IMR-90 (cell line): ENCODE measurements around the gene ABHD6. TPM values are rescaled to one million over a fixed set of nuclear protein-coding genes. Genes with fewer than 3 reads are reported as not detected.

ENCODE experiments used
- ATAC-seq: fragments of 200-7000 bp; cut with Tn5 transposase; 2 replicates; pipeline ENCODE4 v1.9.1; 2020; ENCODE audit warnings: low read depth, mild to moderate bottlenecking, moderate library complexity
- BruUV-seq: library from RNA; stranded (reverse); fragments of 400-500 nt; replicated peaks from 2 replicates; lab custom pipeline; 2021; lab: Mats Ljungman, UMichigan
- CTCF ChIA-PET: fragments of 300-600 bp; formaldehyde crosslinking; extraction: SDS; loops from one replicate; lab custom pipeline; 2021; ENCODE audit warnings: antibody characterized with exemption; lab: Yijun Ruan, JAX
- POLR2A ChIA-PET: fragments of 300-600 bp; sonication (Branson Sonifier 250); formaldehyde crosslinking; loops from one replicate; lab custom pipeline; 2022; ENCODE audit warnings: antibody characterized with exemption; ENCODE audit not compliant: unreplicated experiment; lab: Charles Lee
- DNase-seq: peaks from one replicate; pipeline ENCODE4 v3.0.0; 2013
- H2AFZ ChIP-seq: replicated peaks from 2 replicates; pipeline ENCODE3; 2013; ENCODE audit warnings: low read length, mild to moderate bottlenecking; ENCODE audit not compliant: poor library complexity
- H2AK5ac ChIP-seq: 2 replicates; pipeline ENCODE4 v1.6.1; 2013; ENCODE audit warnings: low read depth, low read length, inconsistent platforms
- H2AK9ac ChIP-seq: replicated peaks from 2 replicates; pipeline ENCODE3; 2013; ENCODE audit warnings: mild to moderate bottlenecking, low read depth, low read length, moderate library complexity; ENCODE audit not compliant: poor library complexity
- H2BK120ac ChIP-seq: 2 replicates; pipeline ENCODE4 v1.6.1; 2013; ENCODE audit warnings: low read depth, low read length, inconsistent platforms
- H2BK15ac ChIP-seq: 3 replicates; pipeline ENCODE4 v1.6.1; 2013; ENCODE audit warnings: low read depth, low read length, inconsistent platforms
- H2BK20ac ChIP-seq: 2 replicates; pipeline ENCODE4 v1.6.1; 2013; ENCODE audit warnings: low read depth, mild to moderate bottlenecking, inconsistent platforms, low read length, moderate library complexity
- H2BK5ac ChIP-seq: 2 replicates; pipeline ENCODE4 v1.6.1; 2013; ENCODE audit warnings: mild to moderate bottlenecking, low read depth, low read length, inconsistent platforms; ENCODE audit not compliant: poor library complexity, severe bottlenecking
- H3K14ac ChIP-seq: replicated peaks from 2 replicates; pipeline ENCODE4 v1.6.1; 2013; ENCODE audit warnings: low read depth, low read length, inconsistent platforms
- H3K18ac ChIP-seq: 2 replicates; pipeline ENCODE4 v1.6.1; 2013; ENCODE audit warnings: low read depth, low read length, control low read depth
- H3K23ac ChIP-seq: 2 replicates; pipeline ENCODE4 v1.6.1; 2013; ENCODE audit warnings: low read depth, low read length, inconsistent platforms
- H3K27ac ChIP-seq: 2 replicates; pipeline ENCODE4 v1.5.1; 2013; ENCODE audit warnings: mild to moderate bottlenecking, control low read depth, low read length; ENCODE audit not compliant: insufficient read depth
- H3K27me3 ChIP-seq: 2 replicates; pipeline ENCODE4 v1.6.1; 2013; ENCODE audit warnings: low read length; ENCODE audit not compliant: control insufficient read depth, insufficient read depth
- H3K36me3 ChIP-seq: 2 replicates; pipeline ENCODE4 v1.6.1; 2013; ENCODE audit warnings: low read length, mixed read lengths; ENCODE audit not compliant: control insufficient read depth, insufficient read depth
- H3K4ac ChIP-seq: 2 replicates; pipeline ENCODE4 v1.6.1; 2013; ENCODE audit warnings: low read depth, low read length, inconsistent platforms
- H3K4me1 ChIP-seq: 2 replicates; pipeline ENCODE4 v1.6.1; 2013; ENCODE audit warnings: low read length, mixed read lengths; ENCODE audit not compliant: control insufficient read depth, insufficient read depth
- H3K4me2 ChIP-seq: 2 replicates; pipeline ENCODE4 v1.6.1; 2013; ENCODE audit warnings: low read depth, mild to moderate bottlenecking, control low read depth, low read length, moderate library complexity
- H3K4me3 ChIP-seq: 2 replicates; pipeline ENCODE4 v1.5.1; 2013; ENCODE audit warnings: low read depth, mild to moderate bottlenecking, control low read depth, low read length, moderate library complexity; ENCODE audit not compliant: insufficient read depth
- H3K56ac ChIP-seq: 2 replicates; pipeline ENCODE4 v1.6.1; 2013; ENCODE audit warnings: low read length, inconsistent platforms; ENCODE audit not compliant: insufficient read depth; ENCODE audit errors: extremely low read depth
- H3K79me1 ChIP-seq, 2 experiments: 2 replicates each; pipeline ENCODE4 v1.6.1; 2013; ENCODE audit warnings: low read length in 2 of 2, inconsistent platforms in 1 of 2, low read depth in 1 of 2
- H3K9ac ChIP-seq: 2 replicates; pipeline ENCODE4 v1.6.1; 2013; ENCODE audit warnings: low read depth, low read length, control low read depth
- H3K9me1 ChIP-seq: 2 replicates; pipeline ENCODE4 v1.6.1; 2013; ENCODE audit warnings: low read length, inconsistent platforms; ENCODE audit not compliant: insufficient read depth
- H3K9me3 ChIP-seq: 2 replicates; pipeline ENCODE4 v1.6.1; 2013; ENCODE audit warnings: low read length; ENCODE audit not compliant: control insufficient read depth, insufficient read depth
- H4K20me1 ChIP-seq: 2 replicates; pipeline ENCODE4 v1.6.1; 2013; ENCODE audit warnings: low read length, inconsistent platforms; ENCODE audit not compliant: insufficient read depth
- H4K5ac ChIP-seq: 2 replicates; pipeline ENCODE4 v1.6.1; 2013; ENCODE audit warnings: mild to moderate bottlenecking, low read depth, low read length, control low read depth
- H4K8ac ChIP-seq, 2 experiments: 2 replicates each; pipeline ENCODE4 v1.6.1; 2013; ENCODE audit warnings: low read depth in 2 of 2, low read length in 2 of 2, control low read depth in 1 of 2, inconsistent platforms in 1 of 2
- H4K91ac ChIP-seq: 2 replicates; pipeline ENCODE4 v1.6.1; 2013; ENCODE audit warnings: low read depth, low read length, inconsistent platforms; ENCODE audit not compliant: insufficient read depth
- BHLHE40 ChIP-seq: fragments of 150-350 bp; IDR thresholded peaks from 2 replicates; pipeline ENCODE4 v1.6.1; 2016; ENCODE audit warnings: mild to moderate bottlenecking, low read depth, low read length
- CEBPB ChIP-seq: IDR thresholded peaks from 2 replicates; pipeline ENCODE4 v1.6.1; 2012; ENCODE audit warnings: low read depth, low read length, improper control_type of control experiment
- CHD1 ChIP-seq: IDR thresholded peaks from 2 replicates; pipeline ENCODE4 v1.6.1; 2012; ENCODE audit warnings: low read depth, low read length, improper control_type of control experiment
- FOS ChIP-seq: fragments of 150-350 bp; IDR thresholded peaks from 2 replicates; pipeline ENCODE4 v1.6.1; 2016; ENCODE audit warnings: low read depth, low read length
- MAFK ChIP-seq: IDR thresholded peaks from 2 replicates; pipeline ENCODE4 v1.6.1; 2012; ENCODE audit warnings: low read depth, low read length, improper control_type of control experiment
- MAZ ChIP-seq: IDR thresholded peaks from 2 replicates; pipeline ENCODE4 v1.6.1; 2012; ENCODE audit warnings: low read depth, mild to moderate bottlenecking, low read length, improper control_type of control experiment, moderate library complexity, borderline replicate concordance
- MXI1 ChIP-seq: IDR thresholded peaks from 2 replicates; pipeline ENCODE4 v1.6.1; 2012; ENCODE audit warnings: low read depth, mild to moderate bottlenecking, low read length, moderate library complexity, borderline replicate concordance
- NFE2L2 ChIP-seq: fragments of 150-350 bp; IDR thresholded peaks from 2 replicates; pipeline ENCODE4 v1.6.1; 2016; ENCODE audit warnings: low read depth, mild to moderate bottlenecking, low read length
- POLR2A ChIP-seq: IDR thresholded peaks from 2 replicates; pipeline ENCODE4 v1.6.1; 2012; ENCODE audit warnings: mild to moderate bottlenecking, low read depth, low read length
- RAD21 ChIP-seq: IDR thresholded peaks from 2 replicates; pipeline ENCODE4 v1.6.1; 2012; ENCODE audit warnings: low read length, improper control_type of control experiment
- RCOR1 ChIP-seq: IDR thresholded peaks from 2 replicates; pipeline ENCODE4 v1.6.1; 2012; ENCODE audit warnings: mild to moderate bottlenecking, low read length, improper control_type of control experiment; ENCODE audit not compliant: insufficient replicate concordance
- RFX5 ChIP-seq: IDR thresholded peaks from 2 replicates; pipeline ENCODE4 v1.8.0; 2012; ENCODE audit warnings: low read depth, mild to moderate bottlenecking, low read length, moderate library complexity
- WGBS, 2 experiments: methylation state at CpG; one replicate each; pipeline versions ENCODE4 v1.1.5 to v1.1.7; 2013; ENCODE audit warnings: missing lambda C conversion rate in 2 of 2; ENCODE audit not compliant: insufficient read length in 1 of 2; ENCODE audit errors: extremely low coverage in 2 of 2; 5-methylcytosine and 5-hydroxymethylcytosine counted together
- dilution Hi-C: fragments of 300-500 bp; cut with HindIII; formaldehyde crosslinking; loops from one replicate; pipeline ENCODE4 v1.14.3; 2018; ENCODE audit warnings: low sequenced_read_pairs; ENCODE audit not compliant: unreplicated experiment
- in situ Hi-C: fragments of 300-500 bp; cut with MboI; formaldehyde crosslinking; loops from 3 replicates; pipeline ENCODE4 v1.14.3; 2019; ENCODE audit warnings: low sequenced_read_pairs, inconsistent platforms, mixed read lengths
- intact Hi-C: fragments of 100-400 bp; cut with micrococcal nuclease; formaldehyde crosslinking; loops from 2 replicates; pipeline ENCODE4 v1.10.0; 2022
- polyA plus RNA-seq, 3 experiments: library from polyadenylated mRNA; depleted of rRNA; stranded (reverse); fragments of >200 nt; gene quantifications; 2 replicates each; pipeline ENCODE4 v1.2.3, GENCODE V29; 2012; ENCODE audit warnings: low replicate concordance in 1 of 3
- total RNA-seq: library from RNA; depleted of rRNA; stranded (reverse); fragments of >200 nt; gene quantifications from 2 replicates; pipeline ENCODE4 v1.2.3, GENCODE V29; 2012
- TF ChIP-seq, protein P1 (sequence below): fragments of 150-350 bp; IDR thresholded peaks from 2 replicates; pipeline ENCODE4 v1.6.1; 2016; ENCODE audit warnings: low read depth, mild to moderate bottlenecking, low read length, moderate library complexity, borderline replicate concordance
- TF ChIP-seq, protein P2 (sequence below): fragments of 150-350 bp; IDR thresholded peaks from 2 replicates; pipeline ENCODE4 v1.6.1; 2017; ENCODE audit warnings: mild to moderate bottlenecking, antibody characterized with exemption, low read length, low read depth
- TF ChIP-seq, protein P3 (sequence below): conservative IDR thresholded peaks from 2 replicates; pipeline ENCODE4 v1.5.1; 2012; ENCODE audit warnings: mild to moderate bottlenecking, low read depth, low read length, improper control_type of control experiment

The ABHD6 gene
- total and polyA plus RNA-seq, 2 of the 4 experiments (the other 2 are of a cell fraction): 5.0 to 5.6 TPM

GRCh38 chr3:58281069-58281468 is 43.5 kb downstream of the ABHD6 start:
- TF ChIP-seq BHLHE40 (no peak), NFE2L2 (no peak), FOS (no peak), RAD21 (no peak), CEBPB (no peak), RCOR1 (no peak), RFX5 (no peak), MAFK (no peak), MXI1 (no peak), POLR2A (no peak), CHD1 (no peak), MAZ (no peak)
- TF ChIP-seq, protein P1, sequence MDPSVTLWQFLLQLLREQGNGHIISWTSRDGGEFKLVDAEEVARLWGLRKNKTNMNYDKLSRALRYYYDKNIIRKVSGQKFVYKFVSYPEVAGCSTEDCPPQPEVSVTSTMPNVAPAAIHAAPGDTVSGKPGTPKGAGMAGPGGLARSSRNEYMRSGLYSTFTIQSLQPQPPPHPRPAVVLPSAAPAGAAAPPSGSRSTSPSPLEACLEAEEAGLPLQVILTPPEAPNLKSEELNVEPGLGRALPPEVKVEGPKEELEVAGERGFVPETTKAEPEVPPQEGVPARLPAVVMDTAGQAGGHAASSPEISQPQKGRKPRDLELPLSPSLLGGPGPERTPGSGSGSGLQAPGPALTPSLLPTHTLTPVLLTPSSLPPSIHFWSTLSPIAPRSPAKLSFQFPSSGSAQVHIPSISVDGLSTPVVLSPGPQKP: no peak
- TF ChIP-seq, protein P2, sequence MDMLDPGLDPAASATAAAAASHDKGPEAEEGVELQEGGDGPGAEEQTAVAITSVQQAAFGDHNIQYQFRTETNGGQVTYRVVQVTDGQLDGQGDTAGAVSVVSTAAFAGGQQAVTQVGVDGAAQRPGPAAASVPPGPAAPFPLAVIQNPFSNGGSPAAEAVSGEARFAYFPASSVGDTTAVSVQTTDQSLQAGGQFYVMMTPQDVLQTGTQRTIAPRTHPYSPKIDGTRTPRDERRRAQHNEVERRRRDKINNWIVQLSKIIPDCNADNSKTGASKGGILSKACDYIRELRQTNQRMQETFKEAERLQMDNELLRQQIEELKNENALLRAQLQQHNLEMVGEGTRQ: no peak
- TF ChIP-seq, protein P3, sequence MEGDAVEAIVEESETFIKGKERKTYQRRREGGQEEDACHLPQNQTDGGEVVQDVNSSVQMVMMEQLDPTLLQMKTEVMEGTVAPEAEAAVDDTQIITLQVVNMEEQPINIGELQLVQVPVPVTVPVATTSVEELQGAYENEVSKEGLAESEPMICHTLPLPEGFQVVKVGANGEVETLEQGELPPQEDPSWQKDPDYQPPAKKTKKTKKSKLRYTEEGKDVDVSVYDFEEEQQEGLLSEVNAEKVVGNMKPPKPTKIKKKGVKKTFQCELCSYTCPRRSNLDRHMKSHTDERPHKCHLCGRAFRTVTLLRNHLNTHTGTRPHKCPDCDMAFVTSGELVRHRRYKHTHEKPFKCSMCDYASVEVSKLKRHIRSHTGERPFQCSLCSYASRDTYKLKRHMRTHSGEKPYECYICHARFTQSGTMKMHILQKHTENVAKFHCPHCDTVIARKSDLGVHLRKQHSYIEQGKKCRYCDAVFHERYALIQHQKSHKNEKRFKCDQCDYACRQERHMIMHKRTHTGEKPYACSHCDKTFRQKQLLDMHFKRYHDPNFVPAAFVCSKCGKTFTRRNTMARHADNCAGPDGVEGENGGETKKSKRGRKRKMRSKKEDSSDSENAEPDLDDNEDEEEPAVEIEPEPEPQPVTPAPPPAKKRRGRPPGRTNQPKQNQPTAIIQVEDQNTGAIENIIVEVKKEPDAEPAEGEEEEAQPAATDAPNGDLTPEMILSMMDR: no peak
- Histone ChIP-seq H3K9ac (no peak overlapping the region), H2AK5ac (no peak overlapping the region), H4K20me1 (no peaks in the 10 kb centered on the region), H2BK15ac (no peak overlapping the region), H4K91ac (no peak overlapping the region), H2BK20ac (no peak overlapping the region), H3K79me1 (no peaks in the 10 kb centered on the region; a peak in 1 of 4 replicates), H2AK9ac (no peak overlapping the region), H3K56ac (no peak overlapping the region), H3K14ac (no peak overlapping the region), H2BK5ac (no peak overlapping the region), H3K4me3 (no peak overlapping the region), H4K8ac (no peak overlapping the region), H3K4me2 (no peak overlapping the region), H3K36me3 (peaks cover 4% of the 10 kb centered on the region; the same call in 1 of the 2 replicates), H3K23ac (no peak overlapping the region), H2BK120ac (no peak overlapping the region), H3K27me3 (no peaks in the 10 kb centered on the region), H4K5ac (no peak overlapping the region), H3K4ac (no peak overlapping the region), H3K27ac (no peak overlapping the region), H3K9me1 (no peaks in the 10 kb centered on the region), H3K9me3 (no peaks in the 10 kb centered on the region), H3K18ac (no peak overlapping the region), H2AFZ (no peak overlapping the region), H3K4me1 (no peaks in the 10 kb centered on the region)
- dilution Hi-C loops: no loop called here
- ATAC-seq (no peak), DNase-seq (no peak)
- BruUV-seq: no TSS peak
- POLR2A ChIA-PET: no interaction called here
- WGBS, 2 experiments: 74% methylated on average over 5 of the region's 7 CpGs; no CpG with 5 or more reads in 1 of the 2 experiments
- intact Hi-C loops: no loop called here
- in situ Hi-C loops: no loop called here
- CTCF ChIA-PET: no interaction called here
